HepG2 (cell line): ENCODE data around the gene CELF5. TPM values are rescaled to one million over a fixed set of nuclear protein-coding genes. Genes with fewer than 3 reads are reported as not detected.
A peak's percentile ranks its signal among the peaks of the same experiment; 100 is the strongest.

Experiments
- GPN1 ChIP-seq: sonication (generic); formaldehyde crosslinking; IDR thresholded peaks from 2 replicates; pipeline ENCODE4 v1.5.1; 2020; ENCODE audit warnings: missing genetic modification reagents, borderline replicate concordance
- KDM2A ChIP-seq: sonication (generic); formaldehyde crosslinking; IDR thresholded peaks from 2 replicates; pipeline ENCODE4 v1.4.0; 2020; ENCODE audit warnings: low read depth, missing genetic modification reagents, borderline replicate concordance
- LCORL ChIP-seq, 2 experiments: fragments of 450-650 bp in 1 of 2; sonication (generic) in 1 of 2; formaldehyde crosslinking in 1 of 2; IDR thresholded peaks; 2 replicates each; pipeline versions ENCODE4 v1.5.0 to v1.6.1; 2017 to 2020; ENCODE audit warnings: antibody characterized with exemption in 1 of 2, missing genetic modification reagents in 1 of 2
- NCOA2 ChIP-seq: sonication (generic); formaldehyde crosslinking; IDR thresholded peaks from 2 replicates; pipeline ENCODE4 v1.8.0; 2022; ENCODE audit warnings: inconsistent platforms
- SP4 ChIP-seq: sonication (generic); formaldehyde crosslinking; IDR thresholded peaks from 2 replicates; pipeline ENCODE4 v1.8.1; 2023; ENCODE audit warnings: mild to moderate bottlenecking, missing genetic modification reagents
- ZNF121 ChIP-seq: sonication (generic); formaldehyde crosslinking; IDR thresholded peaks from 2 replicates; pipeline ENCODE4 v1.5.0; 2020; ENCODE audit warnings: mild to moderate bottlenecking, missing genetic modification reagents
- ZNF180 ChIP-seq: sonication (generic); formaldehyde crosslinking; IDR thresholded peaks from 2 replicates; pipeline ENCODE4 v1.4.0; 2020; ENCODE audit warnings: low read depth, missing genetic modification reagents, borderline replicate concordance
- ZNF720 ChIP-seq: sonication (generic); formaldehyde crosslinking; IDR thresholded peaks from 2 replicates; pipeline ENCODE4 v1.4.0; 2020; ENCODE audit warnings: missing genetic modification reagents
- ZNF790 ChIP-seq: sonication (generic); formaldehyde crosslinking; IDR thresholded peaks from 2 replicates; pipeline ENCODE4 v1.8.0; 2022; ENCODE audit warnings: missing genetic modification reagents, mild to moderate bottlenecking, borderline replicate concordance
- polyA plus RNA-seq, 8 experiments: library from polyadenylated mRNA; depleted of rRNA in 3 of 8; stranded (reverse) in 7 of 8; unstranded in 1 of 8; fragments of >200 nt; fragmentation: Illumina TruSeq in 4 of 8; extraction: Trizol in 4 of 8; gene quantifications; 2 replicates each; pipeline versions ENCODE4 v1.2.1 to v1.2.3, GENCODE V29; 2011 to 2016; ENCODE audit warnings: low read depth in 4 of 8, missing spikeins in 1 of 8, mixed read lengths in 1 of 8; ENCODE audit not compliant: insufficient read depth in 1 of 8
- total RNA-seq, 5 experiments: library from RNA; depleted of rRNA; stranded (reverse); fragments of >200 nt; fragmentation: Illumina TruSeq; extraction: Trizol; gene quantifications; 2 replicates each; pipeline ENCODE4 v1.2.3, GENCODE V29; 2016; ENCODE audit warnings: low read depth in 1 of 5
- TF ChIP-seq, protein P1 (sequence below): sonication (generic); formaldehyde crosslinking; IDR thresholded peaks from 2 replicates; pipeline ENCODE4 v1.9.0; 2022; ENCODE audit warnings: missing genetic modification reagents, mild to moderate bottlenecking, borderline replicate concordance
- TF ChIP-seq, protein P2 (sequence below): sonication (generic); formaldehyde crosslinking; IDR thresholded peaks from 2 replicates; pipeline ENCODE4 v1.4.0; 2020; ENCODE audit warnings: missing genetic modification reagents, borderline replicate concordance
- TF ChIP-seq, protein P3 (sequence below): sonication (generic); formaldehyde crosslinking; IDR thresholded peaks from 2 replicates; pipeline ENCODE4 v1.8.1; 2023; ENCODE audit warnings: missing genetic modification reagents, inconsistent platforms, borderline replicate concordance
- TF ChIP-seq, protein P4 (sequence below): sonication (generic); formaldehyde crosslinking; IDR thresholded peaks from 2 replicates; pipeline ENCODE4 v1.8.1; 2023; ENCODE audit warnings: missing genetic modification reagents, mild to moderate bottlenecking, borderline replicate concordance
- TF ChIP-seq, protein P5 (sequence below): sonication (generic); formaldehyde crosslinking; IDR thresholded peaks from 2 replicates; pipeline ENCODE4 v1.4.0; 2020; ENCODE audit warnings: mild to moderate bottlenecking, missing genetic modification reagents

CELF5 gene
- total and polyA plus RNA-seq, 2 of the 13 experiments (the other 11 are each of a cell fraction or from before 2014, with no cell fraction given): 0.31 to 0.84 TPM

DNA sequence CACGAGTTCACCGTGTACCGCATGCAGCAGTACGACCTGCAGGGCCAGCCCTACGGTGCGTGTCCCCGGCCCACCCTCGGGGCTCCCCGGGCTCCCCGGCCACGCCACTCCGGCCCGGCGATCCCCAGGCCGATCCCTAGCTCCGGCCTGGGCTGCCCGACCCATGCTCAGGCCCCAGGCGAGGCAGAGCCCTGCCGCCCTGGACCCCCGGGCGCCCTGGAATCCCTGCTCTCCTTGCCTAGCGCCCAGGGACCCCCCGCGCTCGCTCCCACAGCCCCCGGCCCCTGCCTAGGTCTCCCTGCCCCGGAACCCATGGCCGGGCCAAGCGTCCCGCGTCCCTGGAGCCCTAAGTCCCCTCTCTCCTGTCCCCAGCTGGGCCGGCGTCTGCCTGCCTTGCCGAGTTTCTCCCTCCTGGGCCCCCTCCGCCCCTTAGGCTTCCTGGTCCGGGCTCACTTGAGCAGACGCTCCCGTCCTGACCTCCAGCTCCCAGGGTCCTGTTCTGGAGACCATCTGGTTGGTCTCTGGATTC, 38.2 kb upstream of the CELF5 start (continued):
- TF ChIP-seq, protein P1, sequence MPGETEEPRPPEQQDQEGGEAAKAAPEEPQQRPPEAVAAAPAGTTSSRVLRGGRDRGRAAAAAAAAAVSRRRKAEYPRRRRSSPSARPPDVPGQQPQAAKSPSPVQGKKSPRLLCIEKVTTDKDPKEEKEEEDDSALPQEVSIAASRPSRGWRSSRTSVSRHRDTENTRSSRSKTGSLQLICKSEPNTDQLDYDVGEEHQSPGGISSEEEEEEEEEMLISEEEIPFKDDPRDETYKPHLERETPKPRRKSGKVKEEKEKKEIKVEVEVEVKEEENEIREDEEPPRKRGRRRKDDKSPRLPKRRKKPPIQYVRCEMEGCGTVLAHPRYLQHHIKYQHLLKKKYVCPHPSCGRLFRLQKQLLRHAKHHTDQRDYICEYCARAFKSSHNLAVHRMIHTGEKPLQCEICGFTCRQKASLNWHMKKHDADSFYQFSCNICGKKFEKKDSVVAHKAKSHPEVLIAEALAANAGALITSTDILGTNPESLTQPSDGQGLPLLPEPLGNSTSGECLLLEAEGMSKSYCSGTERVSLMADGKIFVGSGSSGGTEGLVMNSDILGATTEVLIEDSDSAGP (CRISPR knock-in tag): peak; percentile 42; the same call in 1 of the 2 replicates
- no peak for TF ChIP-seq ZNF790
- TF ChIP-seq GPN1 (CRISPR knock-in tag): no peak
- TF ChIP-seq SP4: peak; percentile 5; the same call in 1 of the 2 replicates
- TF ChIP-seq LCORL (IDR thresholded peaks at IDR 0.05): no peak
- TF ChIP-seq LCORL (CRISPR knock-in tag; IDR thresholded peaks at IDR 0.05): peak; percentile 21; the same call in 1 of the 2 replicates
- no peak for TF ChIP-seq ZNF180 (CRISPR knock-in tag)
- TF ChIP-seq, protein P2, sequence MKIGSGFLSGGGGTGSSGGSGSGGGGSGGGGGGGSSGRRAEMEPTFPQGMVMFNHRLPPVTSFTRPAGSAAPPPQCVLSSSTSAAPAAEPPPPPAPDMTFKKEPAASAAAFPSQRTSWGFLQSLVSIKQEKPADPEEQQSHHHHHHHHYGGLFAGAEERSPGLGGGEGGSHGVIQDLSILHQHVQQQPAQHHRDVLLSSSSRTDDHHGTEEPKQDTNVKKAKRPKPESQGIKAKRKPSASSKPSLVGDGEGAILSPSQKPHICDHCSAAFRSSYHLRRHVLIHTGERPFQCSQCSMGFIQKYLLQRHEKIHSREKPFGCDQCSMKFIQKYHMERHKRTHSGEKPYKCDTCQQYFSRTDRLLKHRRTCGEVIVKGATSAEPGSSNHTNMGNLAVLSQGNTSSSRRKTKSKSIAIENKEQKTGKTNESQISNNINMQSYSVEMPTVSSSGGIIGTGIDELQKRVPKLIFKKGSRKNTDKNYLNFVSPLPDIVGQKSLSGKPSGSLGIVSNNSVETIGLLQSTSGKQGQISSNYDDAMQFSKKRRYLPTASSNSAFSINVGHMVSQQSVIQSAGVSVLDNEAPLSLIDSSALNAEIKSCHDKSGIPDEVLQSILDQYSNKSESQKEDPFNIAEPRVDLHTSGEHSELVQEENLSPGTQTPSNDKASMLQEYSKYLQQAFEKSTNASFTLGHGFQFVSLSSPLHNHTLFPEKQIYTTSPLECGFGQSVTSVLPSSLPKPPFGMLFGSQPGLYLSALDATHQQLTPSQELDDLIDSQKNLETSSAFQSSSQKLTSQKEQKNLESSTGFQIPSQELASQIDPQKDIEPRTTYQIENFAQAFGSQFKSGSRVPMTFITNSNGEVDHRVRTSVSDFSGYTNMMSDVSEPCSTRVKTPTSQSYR (CRISPR knock-in tag): no peak
- 0 out of 2 replicates have a peak, but pooled peaks have one; percentile 6 for TF ChIP-seq KDM2A
- TF ChIP-seq ZNF121 (CRISPR knock-in tag): no peak
- TF ChIP-seq, protein P3, sequence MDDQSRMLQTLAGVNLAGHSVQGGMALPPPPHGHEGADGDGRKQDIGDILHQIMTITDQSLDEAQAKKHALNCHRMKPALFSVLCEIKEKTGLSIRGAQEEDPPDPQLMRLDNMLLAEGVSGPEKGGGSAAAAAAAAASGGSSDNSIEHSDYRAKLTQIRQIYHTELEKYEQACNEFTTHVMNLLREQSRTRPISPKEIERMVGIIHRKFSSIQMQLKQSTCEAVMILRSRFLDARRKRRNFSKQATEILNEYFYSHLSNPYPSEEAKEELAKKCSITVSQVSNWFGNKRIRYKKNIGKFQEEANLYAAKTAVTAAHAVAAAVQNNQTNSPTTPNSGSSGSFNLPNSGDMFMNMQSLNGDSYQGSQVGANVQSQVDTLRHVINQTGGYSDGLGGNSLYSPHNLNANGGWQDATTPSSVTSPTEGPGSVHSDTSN (CRISPR knock-in tag): no peak
- TF ChIP-seq, protein P4, sequence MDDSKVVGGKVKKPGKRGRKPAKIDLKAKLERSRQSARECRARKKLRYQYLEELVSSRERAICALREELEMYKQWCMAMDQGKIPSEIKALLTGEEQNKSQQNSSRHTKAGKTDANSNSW (CRISPR knock-in tag): peak; percentile 4; the same call in 1 of the 2 replicates
- no peak for TF ChIP-seq ZNF720 (CRISPR knock-in tag)
- TF ChIP-seq, protein P5, sequence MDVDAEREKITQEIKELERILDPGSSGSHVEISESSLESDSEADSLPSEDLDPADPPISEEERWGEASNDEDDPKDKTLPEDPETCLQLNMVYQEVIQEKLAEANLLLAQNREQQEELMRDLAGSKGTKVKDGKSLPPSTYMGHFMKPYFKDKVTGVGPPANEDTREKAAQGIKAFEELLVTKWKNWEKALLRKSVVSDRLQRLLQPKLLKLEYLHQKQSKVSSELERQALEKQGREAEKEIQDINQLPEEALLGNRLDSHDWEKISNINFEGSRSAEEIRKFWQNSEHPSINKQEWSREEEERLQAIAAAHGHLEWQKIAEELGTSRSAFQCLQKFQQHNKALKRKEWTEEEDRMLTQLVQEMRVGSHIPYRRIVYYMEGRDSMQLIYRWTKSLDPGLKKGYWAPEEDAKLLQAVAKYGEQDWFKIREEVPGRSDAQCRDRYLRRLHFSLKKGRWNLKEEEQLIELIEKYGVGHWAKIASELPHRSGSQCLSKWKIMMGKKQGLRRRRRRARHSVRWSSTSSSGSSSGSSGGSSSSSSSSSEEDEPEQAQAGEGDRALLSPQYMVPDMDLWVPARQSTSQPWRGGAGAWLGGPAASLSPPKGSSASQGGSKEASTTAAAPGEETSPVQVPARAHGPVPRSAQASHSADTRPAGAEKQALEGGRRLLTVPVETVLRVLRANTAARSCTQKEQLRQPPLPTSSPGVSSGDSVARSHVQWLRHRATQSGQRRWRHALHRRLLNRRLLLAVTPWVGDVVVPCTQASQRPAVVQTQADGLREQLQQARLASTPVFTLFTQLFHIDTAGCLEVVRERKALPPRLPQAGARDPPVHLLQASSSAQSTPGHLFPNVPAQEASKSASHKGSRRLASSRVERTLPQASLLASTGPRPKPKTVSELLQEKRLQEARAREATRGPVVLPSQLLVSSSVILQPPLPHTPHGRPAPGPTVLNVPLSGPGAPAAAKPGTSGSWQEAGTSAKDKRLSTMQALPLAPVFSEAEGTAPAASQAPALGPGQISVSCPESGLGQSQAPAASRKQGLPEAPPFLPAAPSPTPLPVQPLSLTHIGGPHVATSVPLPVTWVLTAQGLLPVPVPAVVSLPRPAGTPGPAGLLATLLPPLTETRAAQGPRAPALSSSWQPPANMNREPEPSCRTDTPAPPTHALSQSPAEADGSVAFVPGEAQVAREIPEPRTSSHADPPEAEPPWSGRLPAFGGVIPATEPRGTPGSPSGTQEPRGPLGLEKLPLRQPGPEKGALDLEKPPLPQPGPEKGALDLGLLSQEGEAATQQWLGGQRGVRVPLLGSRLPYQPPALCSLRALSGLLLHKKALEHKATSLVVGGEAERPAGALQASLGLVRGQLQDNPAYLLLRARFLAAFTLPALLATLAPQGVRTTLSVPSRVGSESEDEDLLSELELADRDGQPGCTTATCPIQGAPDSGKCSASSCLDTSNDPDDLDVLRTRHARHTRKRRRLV (CRISPR knock-in tag): no peak
- TF ChIP-seq NCOA2 (CRISPR knock-in tag): no peak
